ENCODE measurements around the gene TCEAL7.

TCEAL7 gene

DNA sequence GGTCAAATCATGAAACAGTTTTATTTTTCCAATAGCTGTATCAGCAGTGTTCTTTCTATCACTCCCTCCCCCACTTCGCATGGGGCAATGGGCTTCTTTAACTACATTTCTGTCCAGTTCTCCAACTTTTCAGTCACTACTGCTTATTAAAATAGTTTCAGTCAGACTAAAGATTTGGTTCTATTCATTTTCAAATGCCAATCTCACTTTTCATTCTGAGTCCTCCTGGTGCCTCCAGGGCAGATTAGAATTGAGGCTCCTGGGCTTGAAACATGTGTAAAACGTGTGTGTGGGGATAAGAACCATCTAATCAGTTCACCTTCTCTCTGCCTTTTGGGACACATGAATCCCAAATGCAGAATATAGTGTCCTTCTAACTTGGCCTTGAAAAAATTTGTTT lies 42.8 kb downstream of the TCEAL7 start:
- no peak for DNase-seq (ENCODE audit: low spot score)
- peak overlapping the region; percentile 23 for H3K27ac ChIP-seq (ENCODE audit: poor library complexity, severe bottlenecking)

GRCh38 chrX:103373581-103373980 lies 43.5 kb downstream of the TCEAL7 start:
- ATAC-seq (ENCODE audit: low read depth): peak; percentile 75
- no peak overlapping the region for H3K4me3 ChIP-seq (ENCODE audit: severe bottlenecking)
- peaks cover 6% of the 10 kb centered on the region for H3K36me3 ChIP-seq (ENCODE audit: low read depth)
- TF ChIP-seq, protein P1, sequence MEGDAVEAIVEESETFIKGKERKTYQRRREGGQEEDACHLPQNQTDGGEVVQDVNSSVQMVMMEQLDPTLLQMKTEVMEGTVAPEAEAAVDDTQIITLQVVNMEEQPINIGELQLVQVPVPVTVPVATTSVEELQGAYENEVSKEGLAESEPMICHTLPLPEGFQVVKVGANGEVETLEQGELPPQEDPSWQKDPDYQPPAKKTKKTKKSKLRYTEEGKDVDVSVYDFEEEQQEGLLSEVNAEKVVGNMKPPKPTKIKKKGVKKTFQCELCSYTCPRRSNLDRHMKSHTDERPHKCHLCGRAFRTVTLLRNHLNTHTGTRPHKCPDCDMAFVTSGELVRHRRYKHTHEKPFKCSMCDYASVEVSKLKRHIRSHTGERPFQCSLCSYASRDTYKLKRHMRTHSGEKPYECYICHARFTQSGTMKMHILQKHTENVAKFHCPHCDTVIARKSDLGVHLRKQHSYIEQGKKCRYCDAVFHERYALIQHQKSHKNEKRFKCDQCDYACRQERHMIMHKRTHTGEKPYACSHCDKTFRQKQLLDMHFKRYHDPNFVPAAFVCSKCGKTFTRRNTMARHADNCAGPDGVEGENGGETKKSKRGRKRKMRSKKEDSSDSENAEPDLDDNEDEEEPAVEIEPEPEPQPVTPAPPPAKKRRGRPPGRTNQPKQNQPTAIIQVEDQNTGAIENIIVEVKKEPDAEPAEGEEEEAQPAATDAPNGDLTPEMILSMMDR (IDR thresholded peaks at IDR 0.05; ENCODE audit: poor library complexity, severe bottlenecking): no peak
- no peaks in the 10 kb centered on the region for H3K27me3 ChIP-seq (ENCODE audit: insufficient read depth, poor library complexity, severe bottlenecking)
- H3K9me3 ChIP-seq (ENCODE audit: severe bottlenecking): no peaks in the 10 kb centered on the region
- DNase-seq (ENCODE audit: low spot score): no peak
- peak overlapping the region; percentile 23 for H3K27ac ChIP-seq (ENCODE audit: poor library complexity, severe bottlenecking)
- H3K4me1 ChIP-seq (ENCODE audit: insufficient read depth, poor library complexity, severe bottlenecking): peaks cover 16% of the 10 kb centered on the region

More for the DNA sequence above, 42.8 kb downstream of the TCEAL7 start:
- Histone ChIP-seq H3K9me3 (ENCODE audit: severe bottlenecking) (no peaks in the 10 kb centered on the region), H3K27me3 (ENCODE audit: insufficient read depth, poor library complexity, severe bottlenecking) (no peaks in the 10 kb centered on the region), H3K36me3 (ENCODE audit: low read depth) (peaks cover 3% of the 10 kb centered on the region), H3K4me1 (ENCODE audit: insufficient read depth, poor library complexity, severe bottlenecking) (peaks cover 20% of the 10 kb centered on the region), H3K4me3 (ENCODE audit: severe bottlenecking) (no peak overlapping the region)
- ATAC-seq (ENCODE audit: low read depth): no peak
- TF ChIP-seq, protein P1 (IDR thresholded peaks at IDR 0.05; ENCODE audit: poor library complexity, severe bottlenecking): no peak

DNA sequence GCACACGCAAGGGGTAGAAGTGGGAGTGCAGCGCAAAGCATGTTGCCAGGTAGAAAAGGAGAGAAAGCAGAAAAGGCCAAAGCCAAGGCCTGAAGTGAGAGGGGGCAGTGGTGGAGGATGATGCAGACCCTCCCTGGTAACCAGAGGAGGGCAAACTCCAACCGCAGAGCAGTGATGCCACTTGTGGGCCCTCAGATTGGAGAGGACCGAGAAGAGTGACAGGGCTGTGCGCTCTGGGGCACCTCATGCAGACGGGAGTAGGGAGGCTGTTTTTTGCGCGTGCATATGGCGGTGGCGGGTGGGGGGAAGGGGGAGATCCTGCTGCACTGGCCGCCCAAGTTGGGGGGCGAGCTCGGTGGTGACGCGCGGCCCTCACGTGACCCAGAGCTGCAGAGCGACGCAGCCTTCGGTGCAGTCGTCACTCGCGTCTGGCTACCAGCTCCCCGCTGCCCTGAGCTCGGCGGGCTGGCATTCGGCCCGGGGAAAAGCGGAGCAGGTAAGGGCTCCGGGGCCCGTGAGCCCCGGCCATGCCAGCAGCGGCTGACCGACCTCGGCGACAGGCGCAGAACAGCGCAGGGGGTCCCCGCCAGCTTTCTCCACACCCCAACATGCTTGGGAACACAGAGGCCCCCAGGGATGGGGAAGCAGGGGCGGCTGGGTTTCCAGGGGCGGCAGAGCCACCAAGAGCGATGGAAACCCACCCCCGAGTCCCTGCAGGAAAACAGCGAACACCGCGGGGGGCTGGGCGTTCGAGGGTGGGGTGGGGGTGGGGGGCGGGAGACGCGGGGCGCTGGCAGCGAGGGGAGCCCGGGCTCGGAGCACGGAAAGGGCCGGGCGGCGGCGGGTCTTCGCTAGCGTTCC lies 46.3 kb downstream of the TCEAL7 start, which contains the start of gene BEX3:
Gene BEX3 (plus strand): TSS at position 421 of the 861 bp plus-strand sequence. CDS start 984 bp downstream, outside the sequence.
- H3K27me3 ChIP-seq (ENCODE audit: insufficient read depth, poor library complexity, severe bottlenecking): no peaks in the 10 kb centered on the region
- H3K4me1 ChIP-seq (ENCODE audit: insufficient read depth, poor library complexity, severe bottlenecking): peaks cover 16% of the 10 kb centered on the region
- no peaks in the 10 kb centered on the region for H3K9me3 ChIP-seq (ENCODE audit: severe bottlenecking)
- H3K27ac ChIP-seq (ENCODE audit: poor library complexity, severe bottlenecking): peak within 1 kb of the TSS; percentile 69
- TF ChIP-seq, protein P1 (IDR thresholded peaks at IDR 0.05; ENCODE audit: poor library complexity, severe bottlenecking): no peak
- no peak for DNase-seq (ENCODE audit: low spot score)
- peak; percentile 60 for ATAC-seq (ENCODE audit: low read depth)
- H3K36me3 ChIP-seq (ENCODE audit: low read depth): peaks cover 6% of the 10 kb centered on the region
- peak within 1 kb of the TSS; percentile 59 for H3K4me3 ChIP-seq (ENCODE audit: severe bottlenecking)

DNA sequence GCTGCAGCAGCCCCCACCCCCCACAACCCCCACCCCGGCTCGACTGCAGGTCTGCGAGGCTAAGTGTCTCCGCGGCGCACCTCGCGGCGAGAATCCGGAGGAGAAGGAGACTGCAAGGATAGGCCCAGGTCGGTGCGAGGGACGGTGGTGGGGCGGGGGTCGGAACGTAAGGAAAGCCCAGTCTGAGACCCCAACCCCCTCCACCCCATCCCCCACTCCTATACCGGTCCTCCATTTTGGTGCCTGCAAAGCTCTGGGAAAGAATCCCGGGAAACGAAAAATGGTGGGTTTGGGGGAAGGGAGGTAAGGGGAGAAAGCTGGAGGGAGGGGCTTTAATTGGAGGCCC lies 46.9 kb downstream of the TCEAL7 start:
- Histone ChIP-seq H3K4me3 (ENCODE audit: severe bottlenecking) (peak overlapping the region; percentile 59), H3K27me3 (ENCODE audit: insufficient read depth, poor library complexity, severe bottlenecking) (no peaks in the 10 kb centered on the region), H3K4me1 (ENCODE audit: insufficient read depth, poor library complexity, severe bottlenecking) (peaks cover 16% of the 10 kb centered on the region), H3K36me3 (ENCODE audit: low read depth) (peaks cover 6% of the 10 kb centered on the region), H3K27ac (ENCODE audit: poor library complexity, severe bottlenecking) (peak overlapping the region; percentile 69), H3K9me3 (ENCODE audit: severe bottlenecking) (no peaks in the 10 kb centered on the region)
- ATAC-seq (ENCODE audit: low read depth) (peak; percentile 39), DNase-seq (ENCODE audit: low spot score) (no peak)
- TF ChIP-seq, protein P1 (IDR thresholded peaks at IDR 0.05; ENCODE audit: poor library complexity, severe bottlenecking): no peak

DNA sequence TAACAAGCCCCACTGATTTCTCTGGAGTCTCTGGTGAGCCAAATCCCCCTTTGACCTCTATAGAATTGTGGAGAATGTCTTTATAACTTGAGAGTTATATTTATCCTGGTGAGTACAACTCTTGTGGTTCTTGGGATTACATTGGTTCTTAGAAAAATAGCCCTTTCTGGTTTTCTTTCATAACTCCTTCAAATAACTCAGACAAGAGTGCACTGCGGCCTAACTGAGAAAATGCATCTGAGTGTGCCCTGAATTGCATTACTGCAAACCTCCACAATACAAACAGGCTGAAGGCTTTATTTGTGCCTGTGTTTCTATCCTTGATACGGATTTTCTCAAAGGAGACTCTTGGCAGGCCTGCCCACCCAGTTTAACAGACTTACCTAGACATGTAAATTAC lies 49.0 kb downstream of the TCEAL7 start:
- no peak for DNase-seq (ENCODE audit: low spot score)
- TF ChIP-seq, protein P1 (IDR thresholded peaks at IDR 0.05; ENCODE audit: poor library complexity, severe bottlenecking): no peak
- peaks cover 4% of the 10 kb centered on the region for H3K4me1 ChIP-seq (ENCODE audit: insufficient read depth, poor library complexity, severe bottlenecking)

More for the DNA sequence above, 49.0 kb downstream of the TCEAL7 start:
- Histone ChIP-seq H3K36me3 (ENCODE audit: low read depth) (peaks cover 6% of the 10 kb centered on the region), H3K27me3 (ENCODE audit: insufficient read depth, poor library complexity, severe bottlenecking) (no peaks in the 10 kb centered on the region), H3K9me3 (ENCODE audit: severe bottlenecking) (no peaks in the 10 kb centered on the region), H3K27ac (ENCODE audit: poor library complexity, severe bottlenecking) (no peak overlapping the region), H3K4me3 (ENCODE audit: severe bottlenecking) (no peak overlapping the region)
- no peak for ATAC-seq (ENCODE audit: low read depth)
